PC-3 (cell line): ENCODE data around the gene MAT1A.

Experiments used
- EZH2 ChIP-seq: fragments of 300-600 bp; sonication (generic); IDR thresholded peaks from one replicate; pipeline ENCODE4 v1.6.1; 2017; ENCODE audit warnings: antibody characterized with exemption, mild to moderate bottlenecking, low read length; ENCODE audit not compliant: unreplicated experiment
- EZH2phosphoT487 ChIP-seq: fragments of 300-600 bp; sonication (generic); IDR thresholded peaks from 2 replicates; pipeline ENCODE4 v1.6.1; 2018; ENCODE audit warnings: mild to moderate bottlenecking, antibody characterized with exemption, low read length, borderline replicate concordance
- TF ChIP-seq, protein P1 (sequence below): fragments of 300-600 bp; sonication (generic); conservative IDR thresholded peaks from 2 replicates; pipeline ENCODE4 v1.5.1; 2017; ENCODE audit warnings: antibody characterized with exemption, low read depth, mild to moderate bottlenecking, low read length

DNA sequence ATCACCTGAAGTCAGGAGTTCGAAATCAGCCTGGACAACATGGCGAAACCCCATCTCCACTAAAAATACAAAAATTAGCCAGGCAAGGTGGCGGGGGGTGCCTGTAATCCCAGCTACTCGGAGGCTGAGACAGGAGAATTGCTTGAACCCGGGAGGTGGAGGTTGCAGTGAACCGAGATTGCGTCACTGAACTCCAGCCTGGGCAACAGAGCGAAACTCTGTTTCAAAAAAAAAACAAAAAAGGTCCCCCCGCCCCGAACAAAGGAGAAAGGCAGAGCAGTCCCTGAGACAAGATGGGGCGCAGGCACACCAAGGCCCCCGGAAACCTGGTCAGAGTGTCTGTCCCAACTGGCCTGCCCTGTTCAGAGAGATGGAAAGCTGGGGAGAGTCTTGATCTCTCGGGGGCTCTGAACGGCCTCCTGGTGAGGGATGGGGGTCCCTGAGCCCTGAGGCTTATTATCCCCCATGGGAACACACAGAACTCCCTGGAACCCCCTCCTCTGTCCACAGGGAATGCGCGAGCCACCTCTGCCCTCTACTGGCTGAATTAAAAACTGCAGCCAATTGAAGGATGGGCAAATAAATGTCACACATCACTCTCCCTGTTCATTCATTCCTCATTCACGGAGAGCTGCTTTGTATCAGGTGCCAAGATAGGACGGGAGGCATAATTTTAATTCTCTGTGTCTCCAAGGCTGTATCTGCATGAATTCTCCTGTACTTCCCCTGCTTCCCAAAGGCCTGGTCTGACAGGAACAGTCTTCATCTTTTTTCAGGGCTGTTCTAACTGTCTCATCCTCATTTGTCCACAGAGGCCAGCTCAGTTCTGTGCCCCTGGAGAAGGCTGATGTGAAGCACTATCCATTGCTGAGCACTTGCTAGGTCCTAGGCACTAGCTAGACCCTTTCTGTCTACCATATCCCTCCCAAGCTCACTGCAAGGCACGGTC is 28.9 kb downstream of the MAT1A start:
- TF ChIP-seq, protein P1, sequence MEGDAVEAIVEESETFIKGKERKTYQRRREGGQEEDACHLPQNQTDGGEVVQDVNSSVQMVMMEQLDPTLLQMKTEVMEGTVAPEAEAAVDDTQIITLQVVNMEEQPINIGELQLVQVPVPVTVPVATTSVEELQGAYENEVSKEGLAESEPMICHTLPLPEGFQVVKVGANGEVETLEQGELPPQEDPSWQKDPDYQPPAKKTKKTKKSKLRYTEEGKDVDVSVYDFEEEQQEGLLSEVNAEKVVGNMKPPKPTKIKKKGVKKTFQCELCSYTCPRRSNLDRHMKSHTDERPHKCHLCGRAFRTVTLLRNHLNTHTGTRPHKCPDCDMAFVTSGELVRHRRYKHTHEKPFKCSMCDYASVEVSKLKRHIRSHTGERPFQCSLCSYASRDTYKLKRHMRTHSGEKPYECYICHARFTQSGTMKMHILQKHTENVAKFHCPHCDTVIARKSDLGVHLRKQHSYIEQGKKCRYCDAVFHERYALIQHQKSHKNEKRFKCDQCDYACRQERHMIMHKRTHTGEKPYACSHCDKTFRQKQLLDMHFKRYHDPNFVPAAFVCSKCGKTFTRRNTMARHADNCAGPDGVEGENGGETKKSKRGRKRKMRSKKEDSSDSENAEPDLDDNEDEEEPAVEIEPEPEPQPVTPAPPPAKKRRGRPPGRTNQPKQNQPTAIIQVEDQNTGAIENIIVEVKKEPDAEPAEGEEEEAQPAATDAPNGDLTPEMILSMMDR = no peak
- TF ChIP-seq EZH2 = no peak
- no peak for TF ChIP-seq EZH2phosphoT487
